A673 (cell line): ENCODE results near the gene S100G. TPM values are rescaled to one million over a fixed set of nuclear protein-coding genes. Genes with fewer than 3 reads are reported as not detected.

Experiments used
- BruUV-seq: library from RNA; stranded (reverse); fragments of 400-500 nt; replicated peaks from 2 replicates; lab custom pipeline; 2021; lab: Mats Ljungman, UMichigan
- CTCF ChIA-PET: fragments of 300-600 bp; sonication (Branson Sonifier 250); formaldehyde crosslinking; loops from one replicate; lab custom pipeline; 2022; ENCODE audit warnings: antibody characterized with exemption; lab: Charles Lee
- POLR2A ChIA-PET: fragments of 300-600 bp; sonication (Branson Sonifier 250); formaldehyde crosslinking; loops from one replicate; lab custom pipeline; 2022; ENCODE audit warnings: antibody characterized with exemption; ENCODE audit not compliant: low non-redundant PET; lab: Charles Lee
- DNase-seq: peaks from one replicate; pipeline ENCODE4 v3.0.0-alpha.2; 2015; ENCODE audit warnings: low spot score
- H3K27ac ChIP-seq: fragments of 200-600 bp; sonication (generic); 2 replicates; pipeline ENCODE4 v1.5.1; 2016; ENCODE audit warnings: mixed run types, low read depth, mild to moderate bottlenecking, mixed read lengths, antibody characterized with exemption, low read length; ENCODE audit not compliant: poor library complexity, severe bottlenecking
- H3K27me3 ChIP-seq: fragments of 200-600 bp; sonication (generic); replicated peaks from 2 replicates; pipeline ENCODE4 v1.6.1; 2017; ENCODE audit warnings: mixed run types, low read depth, mild to moderate bottlenecking, mixed read lengths, antibody characterized with exemption, low read length; ENCODE audit not compliant: insufficient read depth, poor library complexity
- H3K36me3 ChIP-seq: fragments of 200-600 bp; sonication (generic); 2 replicates; pipeline ENCODE4 v1.6.1; 2016; ENCODE audit warnings: mixed run types, mild to moderate bottlenecking, mixed read lengths, antibody characterized with exemption, low read length; ENCODE audit not compliant: insufficient read depth, poor library complexity, severe bottlenecking
- H3K4me1 ChIP-seq: fragments of 200-600 bp; sonication (generic); 2 replicates; pipeline ENCODE4 v1.6.1; 2017; ENCODE audit warnings: mixed run types, mild to moderate bottlenecking, mixed read lengths, antibody characterized with exemption, low read length; ENCODE audit not compliant: insufficient read depth, poor library complexity, severe bottlenecking
- H3K4me3 ChIP-seq: fragments of 200-600 bp; sonication (generic); 2 replicates; pipeline ENCODE4 v1.5.1; 2016; ENCODE audit warnings: low read depth, mixed run types, mild to moderate bottlenecking, mixed read lengths, low read length; ENCODE audit not compliant: poor library complexity, severe bottlenecking
- H3K9me3 ChIP-seq: fragments of 200-600 bp; sonication (generic); 2 replicates; pipeline ENCODE4 v1.6.1; 2016; ENCODE audit warnings: mixed run types, low read depth, mild to moderate bottlenecking, mixed read lengths, antibody characterized with exemption, low read length; ENCODE audit not compliant: poor library complexity, severe bottlenecking
- CTCF ChIP-seq: fragments of 300-800, 200-600 bp; sonication (generic); conservative IDR thresholded peaks from 2 replicates; pipeline ENCODE4 v1.5.1; 2017; ENCODE audit warnings: low read depth, mild to moderate bottlenecking, antibody characterized with exemption, low read length, moderate library complexity, mixed read lengths
- EZH2 ChIP-seq: fragments of 200-600 bp; sonication (generic); IDR thresholded peaks from 2 replicates; pipeline ENCODE4 v1.6.1; 2017; ENCODE audit warnings: borderline replicate concordance, low read depth, mild to moderate bottlenecking, mixed read lengths, antibody characterized with exemption, low read length; ENCODE audit not compliant: poor library complexity, severe bottlenecking
- intact Hi-C: fragments of 100-400 bp; cut with micrococcal nuclease; formaldehyde crosslinking; loops from one replicate; pipeline ENCODE4 v1.10.0; 2022; ENCODE audit not compliant: unreplicated experiment
- total RNA-seq: library from RNA; stranded (reverse); gene quantifications from 2 replicates; pipeline ENCODE4 v1.2.3, GENCODE V29; 2021

The S100G gene
- total RNA-seq, 1 experiment from 2014 or later: not detected

- H3K36me3 ChIP-seq: no peaks in the 10 kb centered on the region
- H3K4me3 ChIP-seq: no peak overlapping the region
- DNase-seq: no peak
- no peak overlapping the region for H3K27ac ChIP-seq
- ChIA-PET CTCF (no interaction called here), POLR2A (no interaction called here)
- TF ChIP-seq EZH2 (no peak), CTCF (no peak)
- intact Hi-C loops: no loop called here
- BruUV-seq: no TSS peak
- H3K27me3 ChIP-seq: no peaks in the 10 kb centered on the region
- no peaks in the 10 kb centered on the region for H3K9me3 ChIP-seq
- no peaks in the 10 kb centered on the region for H3K4me1 ChIP-seq
Observed at GRCh38 chrX:16661495-16661894, 11.5 kb downstream of the S100G start.

GRCh38 chrX:16662402-16662801, 12.4 kb downstream of the S100G start:
- Histone ChIP-seq H3K27ac (no peak overlapping the region), H3K4me1 (no peaks in the 10 kb centered on the region), H3K4me3 (no peak overlapping the region), H3K36me3 (no peaks in the 10 kb centered on the region), H3K27me3 (no peaks in the 10 kb centered on the region), H3K9me3 (no peaks in the 10 kb centered on the region)
- no peak for DNase-seq
- no TSS peak for BruUV-seq
- ChIA-PET POLR2A (interaction anchor here (0.6 kb wide), 1 partner anchor 11 kb away, joined by 3 read pairs; no protein-coding TSS in a partner anchor), CTCF (no interaction called here)
- TF ChIP-seq EZH2 (no peak), CTCF (no peak)
- intact Hi-C loops: no loop called here

- H3K36me3 ChIP-seq: no peaks in the 10 kb centered on the region
- DNase-seq: peak; percentile 11
- TF ChIP-seq EZH2 (no peak), CTCF (no peak; the same call in 1 of the 2 replicates)
- no peak overlapping the region for H3K4me3 ChIP-seq
- H3K9me3 ChIP-seq: no peaks in the 10 kb centered on the region
- ChIA-PET POLR2A (no interaction called here), CTCF (interaction anchor here (0.6 kb wide), 1 partner anchor 437 kb away, joined by 3 read pairs; no protein-coding TSS in a partner anchor)
- BruUV-seq: no TSS peak
- H3K27me3 ChIP-seq: no peaks in the 10 kb centered on the region
- no peak overlapping the region for H3K27ac ChIP-seq
- intact Hi-C loops: no loop called here
- no peaks in the 10 kb centered on the region for H3K4me1 ChIP-seq
Observed at GRCh38 chrX:16664074-16664473, 14.1 kb downstream of the S100G start.
